HAP-1 (cell line): Measurements from ENCODE around the gene SDK1.

Experiments
- DNase-seq, 2 experiments: peaks; one replicate each; pipeline ENCODE4 v3.0.0-alpha.2; 2016 to 2020; ENCODE audit warnings: low spot score in 2 of 2
- H3K27me3 ChIP-seq: fragments of 250-450 bp; sonication (Bioruptor Pico); 2 replicates; pipeline ENCODE4 v1.5.1; 2020; ENCODE audit warnings: low read depth, mild to moderate bottlenecking, moderate library complexity
- H3K36me3 ChIP-seq: fragments of 250-450 bp; sonication (Bioruptor Pico); replicated peaks from 2 replicates; pipeline ENCODE4 v1.5.1; 2020; ENCODE audit warnings: mild to moderate bottlenecking
- H3K4me1 ChIP-seq: fragments of 250-450 bp; sonication (Bioruptor Pico); 2 replicates; pipeline ENCODE4 v1.5.1; 2020; ENCODE audit warnings: mild to moderate bottlenecking
- H3K4me3 ChIP-seq: fragments of 250-450 bp; sonication (Bioruptor Pico); 2 replicates; pipeline ENCODE4 v1.5.1; 2020; ENCODE audit warnings: mild to moderate bottlenecking, moderate library complexity
- H3K9me3 ChIP-seq: fragments of 250-450 bp; sonication (Bioruptor Pico); 2 replicates; pipeline ENCODE4 v1.5.1; 2020; ENCODE audit warnings: mild to moderate bottlenecking, moderate library complexity
- in situ Hi-C: fragments of 300-500 bp; cut with MboI; formaldehyde crosslinking; loops from 3 replicates; pipeline ENCODE4 v1.14.3; 2020; ENCODE audit warnings: low sequenced_read_pairs, inconsistent platforms, mixed read lengths

The SDK1 gene

DNA sequence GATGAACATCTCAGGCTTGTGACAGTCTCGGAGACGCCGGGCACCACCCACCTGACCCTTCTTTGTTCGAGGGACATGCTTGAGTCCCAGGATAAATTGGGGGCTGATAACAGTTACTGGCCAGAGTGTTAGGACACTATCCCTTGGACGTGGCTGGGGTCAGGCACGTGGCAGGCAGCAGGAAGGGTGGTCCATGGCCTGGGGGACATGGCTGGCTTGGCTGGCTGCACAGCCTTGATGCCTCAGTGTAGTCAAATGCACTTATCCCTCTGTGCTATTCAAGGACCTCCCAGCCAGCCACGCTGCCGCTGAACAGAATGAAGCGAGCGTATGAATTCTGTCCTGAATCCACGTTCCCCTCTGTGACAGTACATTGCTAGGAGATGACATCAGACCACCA lies 719.0 kb downstream of the SDK1 start:
- Histone ChIP-seq H3K36me3 (no peaks in the 10 kb centered on the region), H3K4me1 (no peaks in the 10 kb centered on the region), H3K27me3 (no peaks in the 10 kb centered on the region), H3K9me3 (no peaks in the 10 kb centered on the region), H3K4me3 (no peak overlapping the region)
- in situ Hi-C loops = no loop called here
- no peak for DNase-seq

DNA sequence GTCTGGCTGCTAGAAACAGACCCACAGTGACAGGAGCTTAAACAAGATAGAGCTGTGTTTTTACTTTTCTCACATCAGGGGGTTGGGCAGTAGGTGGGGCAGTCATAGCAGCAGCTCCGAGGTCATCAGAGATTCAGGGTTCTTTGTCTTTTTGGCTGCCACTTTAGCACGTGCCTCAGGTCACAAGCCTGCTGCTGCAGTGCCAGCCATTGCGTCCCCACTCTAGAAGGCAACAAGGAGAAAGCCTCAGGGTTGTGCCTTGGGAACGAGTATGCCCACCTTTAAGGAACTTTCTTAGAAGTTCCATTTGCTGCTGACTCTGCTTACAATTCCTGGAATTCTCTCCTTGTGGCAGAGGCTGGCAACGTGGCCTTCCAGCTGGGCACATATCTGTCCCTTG lies 720.4 kb downstream of the SDK1 start:
- in situ Hi-C loops = no loop called here
- no peak for DNase-seq
- no peaks in the 10 kb centered on the region for H3K36me3 ChIP-seq

DNA sequence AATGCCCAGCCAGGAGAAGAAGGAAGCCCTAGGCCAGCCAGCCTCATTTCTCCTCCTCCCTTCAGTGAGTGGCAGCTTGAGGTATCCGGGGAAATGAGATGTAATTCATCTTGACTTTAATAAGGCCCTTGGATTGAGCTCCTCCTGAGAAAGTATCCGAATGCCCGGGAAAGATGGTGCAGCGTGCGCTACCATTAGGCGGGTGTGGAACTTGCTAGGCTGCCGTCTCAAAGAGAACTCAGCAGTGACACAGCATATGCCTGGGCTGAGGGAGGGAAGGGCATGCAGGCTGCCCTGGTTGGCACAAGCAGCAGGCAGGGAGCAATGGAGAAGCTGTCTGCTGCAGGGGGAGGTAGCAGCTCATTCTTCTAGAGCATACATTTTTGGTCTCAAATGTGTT lies 721.2 kb downstream of the SDK1 start:
- H3K36me3 ChIP-seq = no peaks in the 10 kb centered on the region
- in situ Hi-C loops = no loop called here
- no peaks in the 10 kb centered on the region for H3K27me3 ChIP-seq
- DNase-seq = no peak
- no peak overlapping the region for H3K4me3 ChIP-seq
- H3K9me3 ChIP-seq = no peaks in the 10 kb centered on the region
- no peaks in the 10 kb centered on the region for H3K4me1 ChIP-seq

More for the DNA sequence above, 720.4 kb downstream of the SDK1 start:
- Histone ChIP-seq H3K4me3 (no peak overlapping the region), H3K9me3 (no peaks in the 10 kb centered on the region), H3K4me1 (no peaks in the 10 kb centered on the region), H3K27me3 (no peaks in the 10 kb centered on the region)

DNA sequence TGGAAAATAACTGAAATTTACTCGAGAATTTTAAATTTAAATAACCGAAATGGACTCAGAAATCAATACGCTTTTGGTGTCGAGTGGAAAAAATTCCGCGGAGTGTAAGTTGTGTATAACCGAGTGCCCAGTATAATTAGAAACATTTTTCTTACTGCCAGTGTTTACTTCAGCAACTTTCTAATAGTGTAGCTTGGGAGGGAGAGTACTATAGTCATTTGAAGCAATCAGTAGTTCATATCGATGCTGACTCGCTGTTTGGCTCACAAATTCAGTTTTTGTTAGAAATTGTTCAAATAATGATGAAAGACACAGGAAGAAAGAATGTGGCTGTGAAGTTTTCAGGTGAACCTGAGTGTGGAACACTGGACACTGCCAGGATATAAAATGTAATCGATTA lies 722.5 kb downstream of the SDK1 start:
- Histone ChIP-seq H3K36me3 (no peaks in the 10 kb centered on the region), H3K4me1 (no peaks in the 10 kb centered on the region), H3K9me3 (no peaks in the 10 kb centered on the region), H3K4me3 (no peak overlapping the region), H3K27me3 (no peaks in the 10 kb centered on the region)
- in situ Hi-C loops = no loop called here
- DNase-seq = no peak

DNA sequence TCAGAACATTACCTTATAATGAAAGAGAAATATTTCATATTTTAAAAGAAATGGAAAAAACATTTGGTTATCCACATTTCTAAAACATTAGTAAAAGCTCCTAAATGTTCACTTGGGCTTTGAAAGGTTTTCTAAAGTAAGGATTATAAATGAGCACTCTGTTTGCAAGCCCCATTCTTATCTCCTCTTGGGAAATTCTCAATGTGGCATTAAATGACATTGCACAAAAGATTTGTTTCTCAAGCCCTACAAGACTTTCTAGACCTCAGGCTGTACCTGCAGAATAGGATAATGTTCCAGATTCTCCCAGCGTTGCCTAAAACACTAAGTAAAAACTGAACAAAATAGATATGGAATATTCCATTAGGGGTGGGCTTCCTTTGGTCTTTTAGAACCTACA lies 723.1 kb downstream of the SDK1 start:
- Histone ChIP-seq H3K36me3 (no peaks in the 10 kb centered on the region), H3K27me3 (no peaks in the 10 kb centered on the region), H3K4me3 (no peak overlapping the region), H3K4me1 (no peaks in the 10 kb centered on the region), H3K9me3 (no peaks in the 10 kb centered on the region)
- no peak for DNase-seq
- in situ Hi-C loops = no loop called here

DNA sequence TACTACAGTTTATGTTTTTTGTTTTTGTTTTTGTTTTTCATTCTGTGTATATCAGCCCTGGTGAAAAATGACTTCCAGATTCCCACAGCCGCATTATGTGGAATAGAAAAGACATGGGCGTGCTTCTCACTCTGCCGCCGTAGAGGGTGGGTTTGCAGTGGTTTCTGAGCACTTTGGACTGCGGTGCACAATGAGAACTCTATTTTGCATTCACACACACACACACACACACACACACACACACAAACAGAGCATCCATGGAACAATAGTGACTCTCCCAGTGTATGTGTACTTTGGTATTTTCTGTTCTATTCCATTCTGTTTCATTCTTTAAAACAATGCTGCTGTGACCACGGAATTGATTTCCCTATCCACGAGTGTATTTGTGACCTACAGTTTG lies 723.8 kb downstream of the SDK1 start:
- no peak overlapping the region for H3K4me3 ChIP-seq
- H3K27me3 ChIP-seq = no peaks in the 10 kb centered on the region
- no peaks in the 10 kb centered on the region for H3K9me3 ChIP-seq
- H3K4me1 ChIP-seq = no peaks in the 10 kb centered on the region
- in situ Hi-C loops = no loop called here
- DNase-seq = no peak
- no peaks in the 10 kb centered on the region for H3K36me3 ChIP-seq

DNA sequence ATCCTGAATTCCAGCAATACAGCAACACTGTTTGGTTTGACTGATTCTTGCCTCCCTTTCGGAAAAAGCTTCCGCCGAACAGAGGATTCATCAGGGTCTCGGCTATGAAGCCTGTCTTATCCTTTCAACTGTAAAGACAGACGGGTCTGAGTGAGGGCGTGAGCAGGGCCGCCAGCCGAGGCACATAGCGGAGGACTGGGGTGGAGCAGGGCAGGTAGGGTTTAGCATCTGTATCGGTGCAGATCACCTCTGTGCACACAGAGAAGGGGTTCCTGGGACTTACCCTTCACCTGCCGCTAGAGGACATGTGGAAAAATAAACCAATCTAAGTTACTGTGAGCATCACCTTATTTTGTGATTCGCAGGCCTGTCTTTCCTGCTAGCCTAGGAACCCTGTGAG lies 724.2 kb downstream of the SDK1 start:
- no peak overlapping the region for H3K4me3 ChIP-seq
- H3K27me3 ChIP-seq = no peaks in the 10 kb centered on the region
- no peaks in the 10 kb centered on the region for H3K4me1 ChIP-seq
- in situ Hi-C loops = no loop called here
- no peaks in the 10 kb centered on the region for H3K36me3 ChIP-seq
- no peak for DNase-seq
- H3K9me3 ChIP-seq = no peaks in the 10 kb centered on the region

DNA sequence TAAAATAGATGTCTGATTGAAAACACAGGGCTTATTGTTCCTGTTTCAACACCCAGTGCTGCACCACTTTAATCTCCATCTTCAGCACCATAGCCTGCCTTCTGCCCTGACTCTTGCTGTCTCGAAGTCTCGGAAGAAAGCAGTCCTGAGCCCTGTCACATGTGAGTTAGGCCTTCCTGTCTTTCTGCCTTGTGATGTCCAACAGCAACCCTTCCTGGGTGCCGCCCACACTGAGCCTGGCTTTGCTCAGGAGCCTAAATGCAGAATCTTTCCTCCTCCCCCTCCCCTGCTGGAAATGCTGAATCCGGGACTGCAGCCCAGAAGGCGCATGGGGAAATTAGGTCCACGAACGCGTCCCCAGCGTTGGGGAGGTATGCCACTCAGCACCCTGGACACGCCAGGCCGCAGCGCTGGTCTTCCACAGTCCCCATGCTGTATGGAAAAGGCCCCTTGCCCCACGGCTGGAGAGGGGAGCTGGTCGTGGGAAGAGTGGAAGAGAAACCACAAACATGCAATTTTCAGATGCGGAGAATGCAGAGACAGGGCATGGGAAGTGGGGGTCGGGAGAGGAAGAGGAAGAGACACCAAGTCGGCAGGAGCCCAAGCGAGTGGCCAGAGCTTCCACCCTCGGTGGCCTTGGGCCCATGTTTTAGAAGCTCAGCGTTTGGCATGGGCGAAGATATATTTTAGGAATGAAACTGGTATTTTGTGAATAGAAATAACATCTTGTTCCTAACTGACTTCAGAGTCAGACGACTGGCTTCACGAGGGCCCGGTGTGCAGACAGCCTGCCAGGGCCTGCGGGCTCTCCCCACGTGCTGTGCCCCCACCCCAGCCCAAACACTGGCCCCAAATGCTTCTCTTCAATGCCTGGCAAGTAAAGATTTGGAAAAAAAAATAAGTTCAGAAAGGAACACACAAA lies 724.9 kb downstream of the SDK1 start:
- Histone ChIP-seq H3K9me3 (no peaks in the 10 kb centered on the region), H3K27me3 (no peaks in the 10 kb centered on the region), H3K4me1 (no peaks in the 10 kb centered on the region), H3K36me3 (no peaks in the 10 kb centered on the region), H3K4me3 (no peak overlapping the region)
- in situ Hi-C loops = no loop called here
- DNase-seq = no peak

DNA sequence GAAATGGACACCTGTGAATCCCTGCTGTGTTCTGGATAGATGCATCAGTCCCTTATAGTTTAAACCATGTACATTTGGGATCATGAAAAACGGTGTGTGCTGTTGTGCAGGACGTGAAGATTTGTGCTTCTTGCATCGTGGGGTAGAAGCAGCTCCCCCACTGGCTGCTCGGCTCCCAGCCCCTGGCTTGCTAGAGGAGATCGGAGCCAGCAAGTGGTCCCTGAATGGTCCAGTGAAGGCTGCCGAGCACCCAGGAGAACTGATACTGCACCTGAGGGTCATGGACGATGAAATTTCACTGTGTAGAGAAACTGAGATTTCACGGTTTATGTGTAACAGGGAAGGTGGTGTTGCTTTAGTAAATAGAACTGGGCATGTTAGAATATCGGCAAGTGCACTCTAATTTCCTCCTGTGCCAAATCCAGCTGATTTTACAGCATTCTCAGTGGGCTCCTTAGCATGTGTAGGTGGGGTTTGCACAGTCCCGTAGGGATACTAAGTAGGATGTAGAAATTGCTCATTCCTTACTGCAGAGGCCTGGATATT lies 726.0 kb downstream of the SDK1 start:
- Histone ChIP-seq H3K9me3 (no peaks in the 10 kb centered on the region), H3K4me1 (no peaks in the 10 kb centered on the region), H3K4me3 (no peak overlapping the region), H3K27me3 (no peaks in the 10 kb centered on the region), H3K36me3 (no peaks in the 10 kb centered on the region)
- in situ Hi-C loops = no loop called here
- DNase-seq = no peak

DNA sequence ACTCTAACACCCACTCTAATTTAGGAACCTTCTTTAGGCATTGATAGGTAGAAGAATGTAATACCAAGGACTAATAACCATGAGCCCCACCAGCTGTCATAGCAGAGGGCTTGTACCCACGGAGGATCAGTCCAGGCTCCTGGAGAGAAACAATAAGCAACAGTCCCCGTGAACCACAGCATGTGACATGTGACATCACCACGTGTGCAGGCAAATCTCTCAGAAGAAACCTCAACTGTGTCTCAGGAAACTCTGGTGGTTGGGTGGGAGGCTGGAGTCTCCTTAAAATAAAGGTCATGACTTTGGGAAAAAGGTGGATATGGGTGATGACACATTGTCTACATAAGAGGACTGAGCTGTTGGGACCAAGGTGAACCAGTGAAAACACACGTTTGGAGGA lies 727.2 kb downstream of the SDK1 start:
- H3K36me3 ChIP-seq = no peaks in the 10 kb centered on the region
- no peaks in the 10 kb centered on the region for H3K27me3 ChIP-seq
- no peak overlapping the region for H3K4me3 ChIP-seq
- in situ Hi-C loops = no loop called here
- H3K9me3 ChIP-seq = no peaks in the 10 kb centered on the region
- DNase-seq = no peak
- H3K4me1 ChIP-seq = no peaks in the 10 kb centered on the region

DNA sequence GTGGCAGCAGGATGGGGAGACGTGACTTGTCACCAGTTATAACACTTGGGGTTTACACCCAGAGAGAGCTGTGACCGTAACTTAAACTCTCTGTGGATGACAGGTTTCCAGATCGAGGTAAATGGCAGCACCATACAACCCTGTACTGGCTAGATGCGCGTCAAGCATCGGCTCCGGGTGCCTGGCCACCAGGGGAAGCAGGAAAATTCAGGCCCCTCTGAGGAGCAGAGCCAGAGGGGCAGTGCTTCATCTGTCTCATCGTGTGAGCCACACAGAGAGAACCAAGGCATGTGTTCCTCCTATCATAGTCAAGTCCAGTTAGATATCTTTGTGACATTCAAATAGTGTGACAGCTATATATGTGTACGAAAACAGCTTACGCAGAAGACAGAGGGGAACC lies 728.9 kb downstream of the SDK1 start:
- DNase-seq = no peak
- no peaks in the 10 kb centered on the region for H3K36me3 ChIP-seq
- in situ Hi-C loops = no loop called here
- no peak overlapping the region for H3K4me3 ChIP-seq
- no peaks in the 10 kb centered on the region for H3K4me1 ChIP-seq
- no peaks in the 10 kb centered on the region for H3K9me3 ChIP-seq
- H3K27me3 ChIP-seq = no peaks in the 10 kb centered on the region

DNA sequence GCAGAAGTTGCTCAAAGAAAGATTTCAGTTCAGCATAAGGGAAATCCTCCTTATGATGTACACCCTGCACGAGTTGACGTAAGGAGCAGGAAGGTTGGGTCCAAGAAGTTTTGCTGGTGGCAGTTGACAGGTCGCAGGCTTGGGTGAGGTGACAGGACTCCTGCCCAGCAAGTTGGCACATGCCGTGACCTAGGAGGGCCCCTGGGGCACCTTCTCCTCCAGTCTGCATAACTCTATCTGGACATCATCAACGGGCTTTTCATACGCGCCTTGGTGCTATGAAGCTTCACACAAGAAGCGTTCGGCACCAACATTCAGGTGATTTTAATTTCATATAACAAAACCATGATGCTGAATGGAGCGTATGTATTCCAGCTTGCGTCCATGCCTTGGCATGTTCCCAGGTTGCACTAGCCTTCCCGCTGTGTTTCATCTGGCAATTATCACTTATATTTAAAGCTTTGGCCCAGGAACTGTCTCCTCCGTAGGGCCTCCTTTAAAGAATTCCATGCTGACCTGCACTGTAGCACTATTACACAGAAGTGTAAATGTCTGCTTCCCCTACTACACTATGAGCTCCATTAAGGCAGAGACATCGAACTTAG lies 729.4 kb downstream of the SDK1 start:
- Histone ChIP-seq H3K4me1 (no peaks in the 10 kb centered on the region), H3K27me3 (no peaks in the 10 kb centered on the region), H3K9me3 (no peaks in the 10 kb centered on the region), H3K4me3 (no peak overlapping the region), H3K36me3 (no peaks in the 10 kb centered on the region)
- no peak for DNase-seq
- in situ Hi-C loops = no loop called here

DNA sequence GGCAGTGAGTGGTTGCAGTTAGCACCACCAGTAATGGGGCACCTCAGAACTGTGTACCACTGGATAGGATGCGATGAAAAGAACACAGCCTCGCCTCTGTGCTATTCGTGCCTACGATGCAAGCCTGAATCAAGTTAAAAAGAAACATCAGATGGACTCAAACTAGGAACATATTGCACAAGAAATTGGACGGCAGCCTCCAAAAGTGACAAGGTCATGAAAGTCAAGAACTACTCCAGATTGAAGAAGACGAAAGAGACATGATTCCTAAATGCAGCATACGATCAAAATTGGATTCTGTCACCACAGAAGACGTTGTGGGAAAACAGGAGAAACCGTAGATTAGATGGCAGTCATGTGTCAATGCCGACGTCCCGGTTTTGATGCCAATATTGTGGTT lies 732.9 kb downstream of the SDK1 start:
- H3K36me3 ChIP-seq = no peaks in the 10 kb centered on the region
- no peak overlapping the region for H3K4me3 ChIP-seq
- no peaks in the 10 kb centered on the region for H3K9me3 ChIP-seq
- no peaks in the 10 kb centered on the region for H3K27me3 ChIP-seq
- in situ Hi-C loops = no loop called here
- no peak for DNase-seq
- H3K4me1 ChIP-seq = no peaks in the 10 kb centered on the region

DNA sequence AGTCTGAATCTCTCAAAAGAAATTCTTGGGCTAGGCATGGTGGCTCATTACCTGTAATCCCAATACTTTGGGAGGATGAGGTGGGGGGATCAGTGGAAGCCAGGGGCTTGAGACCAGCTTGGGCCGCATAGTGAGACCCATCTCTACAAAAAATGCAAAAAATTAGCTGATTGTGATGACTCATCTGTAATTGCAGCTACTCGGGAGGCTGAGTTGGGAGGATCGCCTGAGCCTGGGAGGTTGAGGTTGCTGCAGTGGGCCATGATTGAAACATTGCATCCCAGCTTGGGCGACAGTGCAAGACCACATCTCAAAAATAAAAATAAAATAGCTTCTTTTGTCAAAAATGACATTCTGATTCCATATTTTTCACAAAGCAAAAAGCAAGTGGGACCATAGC lies 736.3 kb downstream of the SDK1 start:
- H3K4me3 ChIP-seq = no peak overlapping the region
- in situ Hi-C loops = no loop called here

More for the DNA sequence above, 736.3 kb downstream of the SDK1 start:
- Histone ChIP-seq H3K36me3 (no peaks in the 10 kb centered on the region), H3K9me3 (no peaks in the 10 kb centered on the region), H3K27me3 (no peaks in the 10 kb centered on the region), H3K4me1 (no peaks in the 10 kb centered on the region)
- DNase-seq = no peak
